Dermis microvascular lymphatic vessel endothelial cell (primary cell): ENCODE data around the gene SRSF11. TPM values are rescaled to one million over a fixed set of nuclear protein-coding genes. Genes with fewer than 3 reads are reported as not detected.
"Not testable (repeated sequence)": the region's sequence is repeated elsewhere in the genome, so short reads cannot be mapped to it uniquely, and the experiment has no call there.

Experiments
- DNase-seq, 2 donors: peaks; one replicate each; pipeline versions ENCODE4 v3.0.0 to v3.0.0-alpha.2; 2010; ENCODE audit warnings: low read depth in 2 of 2
- total RNA-seq: library from RNA; depleted of rRNA; stranded (reverse); fragments of >200 nt; gene quantifications from 2 replicates; pipeline ENCODE4 v1.2.1, GENCODE V29; 2014

The SRSF11 gene
- 75.1 and 105 TPM in 2 replicates for total RNA-seq

GRCh38 chr1:70221238-70222121 is at the start of gene SRSF11:
SRSF11 (plus strand) TSS chr1:70221380; CDS start chr1:70221637, 257 bp downstream.
- peak; percentile 84 to 95 for DNase-seq

- no peak for DNase-seq
These were observed 49.7 kb upstream of the SRSF11 start for GRCh38 chr1:70171512-70171911.

- DNase-seq: not testable (repeated sequence)
These were observed 36.0 kb upstream of the SRSF11 start for GRCh38 chr1:70185181-70185580.

- no peak for DNase-seq
These were observed 32.7 kb upstream of the SRSF11 start for GRCh38 chr1:70188522-70188921.

GRCh38 chr1:70190180-70190579 is 31.0 kb upstream of the SRSF11 start:
- DNase-seq: no peak

- not testable (repeated sequence) for DNase-seq
These were observed 28.7 kb upstream of the SRSF11 start for GRCh38 chr1:70192446-70192845.

- DNase-seq: no peak
These were observed 26.6 kb upstream of the SRSF11 start for GRCh38 chr1:70194601-70195000.

GRCh38 chr1:70195342-70195741 is 25.8 kb upstream of the SRSF11 start:
- DNase-seq: no peak

- no peak for DNase-seq
These were observed 24.8 kb upstream of the SRSF11 start for GRCh38 chr1:70196333-70196732.

- no peak for DNase-seq
These were observed 21.1 kb upstream of the SRSF11 start for GRCh38 chr1:70200065-70200464.

GRCh38 chr1:70202173-70202758 is 18.9 kb upstream of the SRSF11 start:
- DNase-seq: no peak

GRCh38 chr1:70204139-70204538 is 17.0 kb upstream of the SRSF11 start:
- DNase-seq: no peak

- DNase-seq: peak in 1 of 2 donors; percentile 22
These were observed 16.6 kb upstream of the SRSF11 start for GRCh38 chr1:70204600-70204999.

- no peak for DNase-seq
These were observed 16.1 kb upstream of the SRSF11 start for GRCh38 chr1:70205071-70205433.

- DNase-seq: peak; percentile 92 to 98
These were observed 15.6 kb upstream of the SRSF11 start, which contains the start of gene LRRC40 for GRCh38 chr1:70205434-70206118. LRRC40 (minus strand) TSS chr1:70205579; CDS start chr1:70205540, 39 bp downstream.

- not testable (repeated sequence) for DNase-seq
These were observed 14.3 kb upstream of the SRSF11 start for GRCh38 chr1:70206833-70207232.

- DNase-seq: no peak
These were observed 13.7 kb upstream of the SRSF11 start for GRCh38 chr1:70207492-70207891.

GRCh38 chr1:70208292-70208691 is 12.9 kb upstream of the SRSF11 start:
- DNase-seq: no peak

GRCh38 chr1:70210820-70211219 is 10.4 kb upstream of the SRSF11 start:
- peak in 1 of 2 donors; percentile 26 for DNase-seq

GRCh38 chr1:70211541-70211940 is 9.6 kb upstream of the SRSF11 start:
- no peak for DNase-seq

GRCh38 chr1:70220015-70220414 is 1.2 kb upstream of the SRSF11 start:
- no peak for DNase-seq
